Measurements from ENCODE around the gene SLC39A9. TPM values are rescaled to one million over a fixed set of nuclear protein-coding genes. Genes with fewer than 3 reads are reported as not detected.
A peak's percentile ranks its signal among the peaks of the same experiment; 100 is the strongest.

Gene SLC39A9
- total RNA-seq, 4 donors from 2014 or later, result 20.6 to 23.2 (median 21.8) TPM

GRCh38 chr14:69373104-69373503 lies 25.4 kb upstream of the SLC39A9 start:
- DNase-seq (no peak), ATAC-seq (no peak)
- Histone ChIP-seq H3K36me3 (peaks cover 0 to 16% of the 10 kb centered on the region in 2 donors), H3K27ac (no peak overlapping the region), H3K27me3 (no peaks in the 10 kb centered on the region), H3K4me3 (no peak overlapping the region), H3K4me1 (no peaks in the 10 kb centered on the region), H3K9me3 (no peaks in the 10 kb centered on the region)
- intact Hi-C loops (cut with DNase I; ENCODE audit: low total_unique reads) (no loop called here), in situ Hi-C loops (cut with MboI; ENCODE audit: low sequenced_read_pairs in 4 of 4) (no loop called here)
- no peak for TF ChIP-seq POLR2A (IDR thresholded peaks at IDR 0.05)
- TF ChIP-seq, protein P1, sequence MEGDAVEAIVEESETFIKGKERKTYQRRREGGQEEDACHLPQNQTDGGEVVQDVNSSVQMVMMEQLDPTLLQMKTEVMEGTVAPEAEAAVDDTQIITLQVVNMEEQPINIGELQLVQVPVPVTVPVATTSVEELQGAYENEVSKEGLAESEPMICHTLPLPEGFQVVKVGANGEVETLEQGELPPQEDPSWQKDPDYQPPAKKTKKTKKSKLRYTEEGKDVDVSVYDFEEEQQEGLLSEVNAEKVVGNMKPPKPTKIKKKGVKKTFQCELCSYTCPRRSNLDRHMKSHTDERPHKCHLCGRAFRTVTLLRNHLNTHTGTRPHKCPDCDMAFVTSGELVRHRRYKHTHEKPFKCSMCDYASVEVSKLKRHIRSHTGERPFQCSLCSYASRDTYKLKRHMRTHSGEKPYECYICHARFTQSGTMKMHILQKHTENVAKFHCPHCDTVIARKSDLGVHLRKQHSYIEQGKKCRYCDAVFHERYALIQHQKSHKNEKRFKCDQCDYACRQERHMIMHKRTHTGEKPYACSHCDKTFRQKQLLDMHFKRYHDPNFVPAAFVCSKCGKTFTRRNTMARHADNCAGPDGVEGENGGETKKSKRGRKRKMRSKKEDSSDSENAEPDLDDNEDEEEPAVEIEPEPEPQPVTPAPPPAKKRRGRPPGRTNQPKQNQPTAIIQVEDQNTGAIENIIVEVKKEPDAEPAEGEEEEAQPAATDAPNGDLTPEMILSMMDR (IDR thresholded peaks at IDR 0.05 in 4 of 5, conservative IDR thresholded peaks at IDR 0.05 in 1 of 5), result no peak

DNA sequence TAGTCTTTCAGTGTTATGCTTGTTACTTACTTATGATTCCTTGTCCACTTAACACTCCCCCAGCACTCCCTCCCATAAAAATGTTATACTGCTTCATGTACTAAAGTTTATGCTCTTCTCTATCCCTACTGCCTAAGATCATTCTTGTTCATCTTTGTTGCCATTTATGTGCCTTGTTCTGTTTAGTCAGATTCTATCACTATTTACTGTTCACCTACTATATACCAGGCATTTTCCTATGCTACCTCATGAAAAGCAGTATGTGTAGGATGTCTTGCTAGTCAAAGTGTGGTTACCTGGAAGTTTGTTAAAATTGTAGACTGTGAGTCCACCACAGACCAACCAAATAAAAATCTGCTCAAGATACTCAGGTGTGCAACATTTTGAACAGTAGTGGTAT lies 24.3 kb upstream of the SLC39A9 start:
- Histone ChIP-seq H3K27ac (no peak overlapping the region), H3K9me3 (no peaks in the 10 kb centered on the region), H3K36me3 (peaks cover 0 to 18% of the 10 kb centered on the region in 2 donors), H3K27me3 (no peaks in the 10 kb centered on the region), H3K4me1 (no peaks in the 10 kb centered on the region), H3K4me3 (no peak overlapping the region)
- ATAC-seq (no peak), DNase-seq (no peak)
- no peak for TF ChIP-seq POLR2A (IDR thresholded peaks at IDR 0.05)
- TF ChIP-seq, protein P1 (IDR thresholded peaks at IDR 0.05 in 4 of 5, conservative IDR thresholded peaks at IDR 0.05 in 1 of 5), result no peak
- intact Hi-C loops (cut with DNase I; ENCODE audit: low total_unique reads) (no loop called here), in situ Hi-C loops (cut with MboI; ENCODE audit: low sequenced_read_pairs in 4 of 4) (no loop called here)

GRCh38 chr14:69375182-69375581 lies 23.3 kb upstream of the SLC39A9 start:
- TF ChIP-seq POLR2A (IDR thresholded peaks at IDR 0.05), result no peak
- TF ChIP-seq, protein P1 (IDR thresholded peaks at IDR 0.05 in 4 of 5, conservative IDR thresholded peaks at IDR 0.05 in 1 of 5), result no peak
- H3K9me3 ChIP-seq, result no peaks in the 10 kb centered on the region
- H3K4me3 ChIP-seq, result no peak overlapping the region
- DNase-seq (no peak), ATAC-seq (no peak)
- no peaks in the 10 kb centered on the region for H3K27me3 ChIP-seq
- intact Hi-C loops (cut with DNase I; ENCODE audit: low total_unique reads) (no loop called here), in situ Hi-C loops (cut with MboI; ENCODE audit: low sequenced_read_pairs in 4 of 4) (no loop called here)
- no peak overlapping the region for H3K27ac ChIP-seq
- H3K4me1 ChIP-seq, result no peaks in the 10 kb centered on the region
- peaks cover 0 to 27% of the 10 kb centered on the region in 2 donors for H3K36me3 ChIP-seq

DNA sequence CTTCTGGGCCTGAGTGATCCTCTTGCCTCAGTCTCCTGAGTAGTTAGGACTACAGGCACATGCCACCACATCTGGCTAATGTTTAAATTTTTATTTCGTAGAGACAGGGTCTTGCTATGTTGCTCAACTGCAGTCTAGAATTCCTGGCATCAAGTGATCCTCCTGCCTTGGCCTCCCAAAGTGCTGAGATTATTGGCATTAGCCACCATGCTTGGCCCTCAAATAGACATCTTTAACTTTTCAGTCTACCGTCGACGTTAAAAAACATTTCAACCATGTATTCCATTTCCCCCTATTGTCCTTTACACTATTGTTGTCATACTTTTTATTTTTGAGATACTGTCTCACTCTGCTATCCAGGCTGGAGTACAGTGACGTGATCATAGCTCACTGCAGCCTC lies 22.8 kb upstream of the SLC39A9 start:
- TF ChIP-seq, protein P1 (IDR thresholded peaks at IDR 0.05 in 4 of 5, conservative IDR thresholded peaks at IDR 0.05 in 1 of 5), result no peak
- no peak for TF ChIP-seq POLR2A (IDR thresholded peaks at IDR 0.05)
- no peaks in the 10 kb centered on the region for H3K9me3 ChIP-seq
- H3K4me3 ChIP-seq, result no peak overlapping the region
- H3K4me1 ChIP-seq, result no peaks in the 10 kb centered on the region
- intact Hi-C loops (cut with DNase I; ENCODE audit: low total_unique reads), result no loop called here
- in situ Hi-C loops (cut with MboI; ENCODE audit: low sequenced_read_pairs in 4 of 4), result no loop called here
- DNase-seq (no peak), ATAC-seq (no peak)
- no peaks in the 10 kb centered on the region for H3K27me3 ChIP-seq
- no peak overlapping the region for H3K27ac ChIP-seq
- peaks cover 0 to 33% of the 10 kb centered on the region in 2 donors for H3K36me3 ChIP-seq

DNA sequence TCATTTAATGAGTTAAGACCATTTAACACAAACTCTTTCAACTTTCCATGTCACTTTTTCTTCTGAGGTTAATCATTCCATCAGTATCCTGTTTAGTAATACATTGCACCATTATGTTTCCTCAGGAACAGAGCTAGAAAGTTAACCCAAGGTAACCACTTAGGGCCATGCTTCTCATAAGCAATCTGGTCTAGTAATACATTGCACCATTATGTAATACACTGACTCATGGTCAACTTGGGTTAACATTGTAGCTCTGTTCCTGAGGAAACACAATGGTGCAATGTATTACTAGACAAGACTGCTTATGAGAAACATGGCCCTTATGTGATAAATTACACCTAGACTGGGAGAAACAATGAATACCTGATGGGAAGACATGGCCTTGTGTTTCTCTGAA lies 22.1 kb upstream of the SLC39A9 start:
- peaks cover 0 to 33% of the 10 kb centered on the region in 2 donors for H3K36me3 ChIP-seq
- H3K4me1 ChIP-seq, result no peaks in the 10 kb centered on the region

More for the DNA sequence above, 22.1 kb upstream of the SLC39A9 start:
- TF ChIP-seq, protein P1 (IDR thresholded peaks at IDR 0.05 in 4 of 5, conservative IDR thresholded peaks at IDR 0.05 in 1 of 5), result no peak
- TF ChIP-seq POLR2A (IDR thresholded peaks at IDR 0.05), result no peak
- Histone ChIP-seq H3K4me3 (no peak overlapping the region), H3K27ac (no peak overlapping the region), H3K9me3 (no peaks in the 10 kb centered on the region), H3K27me3 (no peaks in the 10 kb centered on the region)
- peak in 1 of 2 donors; percentile 41 for ATAC-seq
- intact Hi-C loops (cut with DNase I; ENCODE audit: low total_unique reads), result no loop called here
- in situ Hi-C loops (cut with MboI; ENCODE audit: low sequenced_read_pairs in 4 of 4), result no loop called here
- no peak for DNase-seq

Measured in gastrocnemius medialis (tissue), 4 donors.